Body of pancreas (tissue), 4 donors: ENCODE measurements around the gene NIPA2.

Experiments
- POLR2A ChIP-seq, 3 donors: fragments of 450-650 bp; IDR thresholded peaks; one replicate each; pipeline ENCODE4 v1.6.1; 2016; ENCODE audit warnings: antibody characterized with exemption in 3 of 3, mild to moderate bottlenecking in 2 of 3
- TF ChIP-seq, protein P1 (sequence below), 7 experiments: fragments of 450-650 bp in 4 of 7; fragments of 200-600 bp in 3 of 7; sonication (generic) in 3 of 7; IDR thresholded peaks; one replicate each; pipeline ENCODE4 v1.5.1; 2016 to 2019; ENCODE audit warnings: antibody characterized with exemption in 7 of 7

DNA sequence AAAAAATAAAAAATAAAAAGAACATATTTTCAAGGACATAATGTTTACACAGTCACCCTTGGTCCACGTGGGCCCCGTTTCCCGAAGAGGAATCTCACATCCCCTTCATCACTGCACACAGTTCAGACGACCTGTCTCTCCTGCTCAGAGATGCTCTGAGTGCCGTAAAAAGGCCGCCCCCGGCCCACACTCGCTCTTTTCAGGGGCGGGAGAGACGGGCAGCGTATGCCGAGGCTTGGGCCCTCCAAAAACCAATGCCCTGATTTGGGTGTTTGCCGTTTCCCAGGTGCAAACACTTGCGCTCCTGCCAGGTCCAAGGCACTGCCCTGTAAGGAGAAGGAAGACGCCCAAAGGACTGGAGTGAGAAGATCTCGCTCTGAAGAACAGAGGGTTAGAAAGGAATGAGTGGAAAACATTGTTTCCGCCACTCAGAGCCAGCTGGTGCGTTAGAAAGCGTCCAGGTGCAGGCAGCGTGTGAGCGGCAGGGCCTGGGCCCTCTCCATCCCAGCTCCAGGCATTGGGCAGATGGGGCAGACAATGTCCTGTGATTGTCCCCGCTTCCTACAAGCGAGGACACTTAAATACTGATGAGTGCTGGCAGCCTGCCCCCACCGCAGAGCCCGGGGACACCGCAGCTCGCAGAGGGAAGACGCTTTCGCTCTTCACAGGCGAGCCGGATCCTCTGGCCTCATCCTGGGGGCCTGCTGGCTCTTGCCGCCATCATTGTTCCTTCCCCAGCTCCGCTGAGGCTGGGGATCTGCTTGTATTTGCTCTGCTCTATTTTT is 53.2 kb downstream of the NIPA2 start:
- TF ChIP-seq, protein P1, sequence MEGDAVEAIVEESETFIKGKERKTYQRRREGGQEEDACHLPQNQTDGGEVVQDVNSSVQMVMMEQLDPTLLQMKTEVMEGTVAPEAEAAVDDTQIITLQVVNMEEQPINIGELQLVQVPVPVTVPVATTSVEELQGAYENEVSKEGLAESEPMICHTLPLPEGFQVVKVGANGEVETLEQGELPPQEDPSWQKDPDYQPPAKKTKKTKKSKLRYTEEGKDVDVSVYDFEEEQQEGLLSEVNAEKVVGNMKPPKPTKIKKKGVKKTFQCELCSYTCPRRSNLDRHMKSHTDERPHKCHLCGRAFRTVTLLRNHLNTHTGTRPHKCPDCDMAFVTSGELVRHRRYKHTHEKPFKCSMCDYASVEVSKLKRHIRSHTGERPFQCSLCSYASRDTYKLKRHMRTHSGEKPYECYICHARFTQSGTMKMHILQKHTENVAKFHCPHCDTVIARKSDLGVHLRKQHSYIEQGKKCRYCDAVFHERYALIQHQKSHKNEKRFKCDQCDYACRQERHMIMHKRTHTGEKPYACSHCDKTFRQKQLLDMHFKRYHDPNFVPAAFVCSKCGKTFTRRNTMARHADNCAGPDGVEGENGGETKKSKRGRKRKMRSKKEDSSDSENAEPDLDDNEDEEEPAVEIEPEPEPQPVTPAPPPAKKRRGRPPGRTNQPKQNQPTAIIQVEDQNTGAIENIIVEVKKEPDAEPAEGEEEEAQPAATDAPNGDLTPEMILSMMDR (IDR thresholded peaks at IDR 0.05), result no peak
- TF ChIP-seq POLR2A (IDR thresholded peaks at IDR 0.05), result no peak
